ENCODE data around the gene SEMA4D. TPM values are rescaled to one million over a fixed set of nuclear protein-coding genes. Genes with fewer than 3 reads are reported as not detected.
A peak's percentile ranks its signal among the peaks of the same experiment; 100 is the strongest.

The SEMA4D gene
- total RNA-seq, 1 donor from 2014 or later, result 12.3 TPM

DNA sequence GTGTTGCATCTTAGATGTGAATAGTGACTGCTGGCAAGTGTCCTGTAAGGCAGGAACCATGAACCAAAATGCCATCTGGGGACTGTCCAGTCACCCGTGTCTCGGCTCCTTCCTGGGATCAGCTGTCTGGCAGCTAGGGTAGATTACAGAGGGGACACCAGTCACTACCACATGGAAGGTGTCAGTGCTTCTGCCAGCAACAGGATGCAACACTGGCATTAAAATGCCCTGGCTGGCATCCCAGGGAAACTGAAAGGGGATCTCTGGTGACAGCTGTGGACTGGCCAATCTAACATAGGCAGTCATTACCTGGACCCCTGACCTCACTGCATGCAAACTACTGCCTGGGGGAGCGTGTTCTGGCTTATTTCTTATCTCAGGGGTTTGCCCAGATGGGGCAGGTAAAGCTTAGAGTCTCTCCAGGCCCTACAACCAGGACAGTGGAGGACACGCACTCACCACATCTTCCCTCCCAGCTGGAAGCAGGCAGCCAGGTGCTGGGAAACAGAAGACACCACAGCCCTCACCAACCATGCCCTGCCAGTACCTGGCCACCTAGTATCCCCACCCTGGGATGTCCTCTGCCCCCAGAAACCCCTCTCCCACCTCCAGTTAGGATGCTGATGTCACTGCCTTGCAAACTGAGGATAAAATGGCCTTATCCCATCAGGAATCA lies 83.8 kb downstream of the SEMA4D start:
- TF ChIP-seq, protein P1, sequence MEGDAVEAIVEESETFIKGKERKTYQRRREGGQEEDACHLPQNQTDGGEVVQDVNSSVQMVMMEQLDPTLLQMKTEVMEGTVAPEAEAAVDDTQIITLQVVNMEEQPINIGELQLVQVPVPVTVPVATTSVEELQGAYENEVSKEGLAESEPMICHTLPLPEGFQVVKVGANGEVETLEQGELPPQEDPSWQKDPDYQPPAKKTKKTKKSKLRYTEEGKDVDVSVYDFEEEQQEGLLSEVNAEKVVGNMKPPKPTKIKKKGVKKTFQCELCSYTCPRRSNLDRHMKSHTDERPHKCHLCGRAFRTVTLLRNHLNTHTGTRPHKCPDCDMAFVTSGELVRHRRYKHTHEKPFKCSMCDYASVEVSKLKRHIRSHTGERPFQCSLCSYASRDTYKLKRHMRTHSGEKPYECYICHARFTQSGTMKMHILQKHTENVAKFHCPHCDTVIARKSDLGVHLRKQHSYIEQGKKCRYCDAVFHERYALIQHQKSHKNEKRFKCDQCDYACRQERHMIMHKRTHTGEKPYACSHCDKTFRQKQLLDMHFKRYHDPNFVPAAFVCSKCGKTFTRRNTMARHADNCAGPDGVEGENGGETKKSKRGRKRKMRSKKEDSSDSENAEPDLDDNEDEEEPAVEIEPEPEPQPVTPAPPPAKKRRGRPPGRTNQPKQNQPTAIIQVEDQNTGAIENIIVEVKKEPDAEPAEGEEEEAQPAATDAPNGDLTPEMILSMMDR (conservative IDR thresholded peaks at IDR 0.05; ENCODE audit: low read depth, low read length), result no peak
- no peak for DNase-seq (ENCODE audit: low read depth)
- H3K4me3 ChIP-seq (ENCODE audit: low read depth, low read length), result no peak overlapping the region

- no peak for DNase-seq (ENCODE audit: low read depth)
- H3K4me3 ChIP-seq (ENCODE audit: low read depth, low read length), result no peak overlapping the region
- TF ChIP-seq, protein P1 (conservative IDR thresholded peaks at IDR 0.05; ENCODE audit: low read depth, low read length), result no peak
Measured at GRCh38 chr9:89412951-89413350, 85.0 kb downstream of the SEMA4D start.

GRCh38 chr9:89412541-89412940 lies 85.4 kb downstream of the SEMA4D start:
- no peak overlapping the region for H3K4me3 ChIP-seq (ENCODE audit: low read depth, low read length)
- DNase-seq (ENCODE audit: low read depth), result no peak
- TF ChIP-seq, protein P1 (conservative IDR thresholded peaks at IDR 0.05; ENCODE audit: low read depth, low read length), result no peak

DNA sequence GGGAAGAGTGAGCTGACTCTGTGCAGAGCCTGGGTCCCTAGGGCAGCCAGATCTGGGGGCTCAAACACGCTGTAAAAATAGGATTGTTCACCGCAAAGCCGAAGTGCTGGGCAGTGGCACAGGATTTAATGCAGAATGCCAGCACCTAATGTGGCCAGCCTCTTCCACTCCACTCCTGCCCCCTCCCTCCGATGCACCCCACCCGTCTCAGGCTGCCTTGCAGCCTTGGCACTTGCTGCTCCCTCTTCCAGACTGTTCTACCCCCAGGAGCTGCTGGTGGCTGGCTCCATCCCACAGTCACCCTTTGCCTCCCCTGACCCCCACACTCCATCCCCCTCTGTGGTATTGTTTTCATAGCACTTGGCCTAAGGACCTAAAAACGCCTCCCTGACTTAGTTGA lies 86.2 kb downstream of the SEMA4D start:
- TF ChIP-seq, protein P1 (conservative IDR thresholded peaks at IDR 0.05; ENCODE audit: low read depth, low read length), result no peak
- no peak overlapping the region for H3K4me3 ChIP-seq (ENCODE audit: low read depth, low read length)
- DNase-seq (ENCODE audit: low read depth), result no peak

- TF ChIP-seq, protein P1 (conservative IDR thresholded peaks at IDR 0.05; ENCODE audit: low read depth, low read length), result peak; percentile 58
- peak; percentile 31 for DNase-seq (ENCODE audit: low read depth)
- no peak overlapping the region for H3K4me3 ChIP-seq (ENCODE audit: low read depth, low read length)
Measured at GRCh38 chr9:89410641-89411350, 87.1 kb downstream of the SEMA4D start.

- TF ChIP-seq, protein P1 (conservative IDR thresholded peaks at IDR 0.05; ENCODE audit: low read depth, low read length), result no peak
- no peak for DNase-seq (ENCODE audit: low read depth)
- no peak overlapping the region for H3K4me3 ChIP-seq (ENCODE audit: low read depth, low read length)
Measured at GRCh38 chr9:89410022-89410421, 87.9 kb downstream of the SEMA4D start.

Data from epithelial cell of proximal tubule (primary cell).